HTERT RPE-1 (cell line): ENCODE data around the gene FAM131B.

Source experiments
- in situ Hi-C: fragments of 300-500 bp; cut with MboI; formaldehyde crosslinking; loops from 4 replicates; pipeline ENCODE4 v1.14.3; 2020; ENCODE audit warnings: low sequenced_read_pairs

FAM131B gene

DNA sequence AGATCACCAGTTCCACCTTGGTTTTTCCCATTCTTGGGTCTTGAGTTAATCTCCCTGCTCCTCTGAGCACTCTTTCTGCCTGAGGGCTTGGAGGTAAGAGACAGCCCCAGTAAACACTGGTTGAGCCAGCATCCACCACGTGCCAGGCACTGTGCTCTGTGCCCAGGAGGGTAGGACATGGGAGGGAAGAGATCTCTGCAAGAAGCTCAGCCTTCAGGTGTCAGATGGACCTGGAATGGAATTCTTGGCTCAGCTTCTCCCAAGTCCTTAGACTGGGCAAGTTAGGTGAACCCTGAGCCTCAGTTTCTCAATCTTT, 21.1 kb upstream of the FAM131B start:
- in situ Hi-C loops = no loop called here

GRCh38 chr7:143382791-143383641, 20.5 kb upstream of the FAM131B start:
- in situ Hi-C loops = no loop called here

DNA sequence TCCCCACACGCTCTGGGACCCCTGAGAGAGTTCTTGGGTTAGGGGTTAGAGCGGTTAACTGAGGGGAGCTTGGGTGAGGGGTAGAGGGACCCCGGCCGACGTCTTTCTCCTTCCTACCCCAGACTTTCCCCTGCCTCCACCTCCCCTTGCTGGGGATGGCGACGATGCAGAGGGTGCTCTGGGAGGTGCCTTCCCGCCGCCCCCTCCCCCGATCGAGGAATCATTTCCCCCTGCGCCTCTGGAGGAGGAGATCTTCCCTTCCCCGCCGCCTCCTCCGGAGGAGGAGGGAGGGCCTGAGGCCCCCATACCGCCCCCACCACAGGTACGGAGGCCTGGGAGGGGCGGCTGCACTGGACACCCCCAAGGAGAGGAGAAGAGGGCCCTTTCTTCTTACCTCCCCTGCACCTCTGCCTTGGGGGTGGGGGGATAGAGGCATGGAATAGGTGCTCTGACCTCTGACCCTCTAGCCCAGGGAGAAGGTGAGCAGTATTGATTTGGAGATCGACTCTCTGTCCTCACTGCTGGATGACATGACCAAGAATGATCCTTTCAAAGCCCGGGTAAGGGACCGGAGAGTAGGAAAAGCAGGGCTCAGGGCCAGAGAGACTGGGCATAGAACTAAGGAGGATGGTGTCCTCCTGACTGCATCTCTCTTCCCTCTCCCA, 19.7 kb upstream of the FAM131B start:
- in situ Hi-C loops = no loop called here

- in situ Hi-C loops = no loop called here
Measured at GRCh38 chr7:143381427-143382125, 19.1 kb upstream of the FAM131B start.

DNA sequence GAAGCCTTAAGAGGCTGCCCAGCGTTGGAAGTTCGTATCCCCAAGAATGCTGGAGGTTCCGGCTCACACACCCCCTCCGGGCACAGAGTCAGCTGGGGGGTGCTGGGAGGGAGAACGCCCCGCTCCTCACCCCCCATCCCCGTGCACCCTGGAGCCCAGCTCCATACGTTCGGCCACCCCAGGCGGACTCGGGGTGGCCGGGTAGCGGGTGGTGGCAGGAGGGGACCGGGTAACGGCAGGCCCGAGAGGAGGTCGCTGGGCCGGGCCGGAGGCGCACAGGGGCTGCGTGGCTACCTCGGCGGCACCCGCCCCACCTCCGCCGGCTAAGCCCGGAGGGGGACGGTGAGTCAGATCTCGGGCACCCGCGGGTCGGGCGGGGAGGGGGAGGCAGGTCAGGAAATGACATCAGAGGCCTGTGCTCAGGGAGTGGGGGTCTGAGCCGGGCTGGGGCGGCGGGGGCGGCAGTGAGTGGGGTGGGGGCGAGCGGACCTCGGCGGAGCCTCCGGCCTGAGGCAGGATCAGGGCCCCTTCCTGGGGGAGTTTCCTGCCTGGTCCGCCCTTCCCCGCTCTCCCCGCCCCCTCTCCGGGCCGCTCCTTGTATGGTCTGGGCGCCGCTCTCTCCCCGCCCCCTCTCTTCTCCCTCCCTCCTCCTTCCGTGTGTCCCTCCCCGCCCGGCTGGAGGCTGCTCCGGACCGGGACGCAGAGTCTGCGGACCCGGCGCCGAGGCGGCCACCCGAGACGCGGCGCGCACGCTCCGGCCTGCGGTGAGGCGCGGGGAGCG, 18.3 kb upstream of the FAM131B start, which contains the start of gene ZYX:
Gene ZYX (plus strand): TSS at position 700 of the 781 bp plus-strand sequence. CDS start 227 bp downstream, outside the sequence.
- in situ Hi-C loops = no loop called here

GRCh38 chr7:143380260-143380645, 17.7 kb upstream of the FAM131B start:
- in situ Hi-C loops = no loop called here

- in situ Hi-C loops = no loop called here
Measured at GRCh38 chr7:143379611-143380259, 17.2 kb upstream of the FAM131B start.

GRCh38 chr7:143376396-143376795, 13.9 kb upstream of the FAM131B start:
- in situ Hi-C loops = no loop called here

- in situ Hi-C loops = no loop called here
Measured at GRCh38 chr7:143375298-143376034, 13.0 kb upstream of the FAM131B start.

GRCh38 chr7:143374561-143374960, 12.0 kb upstream of the FAM131B start:
- in situ Hi-C loops = no loop called here

DNA sequence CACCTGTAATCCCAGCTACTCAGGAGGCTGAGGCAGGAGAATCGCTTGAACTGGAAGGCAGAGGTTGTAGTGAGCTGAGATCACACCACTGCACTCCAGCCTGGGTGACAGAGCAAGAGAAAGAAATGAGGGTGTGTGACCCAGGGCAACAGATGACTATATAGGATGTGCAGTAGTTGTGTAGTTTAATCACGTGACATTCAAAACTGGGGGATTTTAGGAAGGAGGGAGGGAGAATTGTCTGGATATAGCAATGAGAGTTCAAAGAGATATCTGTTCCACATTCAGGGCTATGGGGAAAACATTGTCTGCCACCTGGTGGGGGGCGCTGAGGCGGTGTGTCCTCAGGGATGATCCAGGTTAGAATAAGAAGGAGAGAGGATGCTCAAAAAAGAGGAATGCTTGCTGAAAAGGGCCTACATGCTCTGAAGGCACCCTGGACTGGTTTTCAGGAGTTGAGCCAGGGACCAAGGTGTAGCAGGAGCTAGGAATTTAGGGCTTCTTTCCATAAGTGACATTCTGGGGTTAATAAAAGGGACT, 10.8 kb upstream of the FAM131B start:
- in situ Hi-C loops = no loop called here

DNA sequence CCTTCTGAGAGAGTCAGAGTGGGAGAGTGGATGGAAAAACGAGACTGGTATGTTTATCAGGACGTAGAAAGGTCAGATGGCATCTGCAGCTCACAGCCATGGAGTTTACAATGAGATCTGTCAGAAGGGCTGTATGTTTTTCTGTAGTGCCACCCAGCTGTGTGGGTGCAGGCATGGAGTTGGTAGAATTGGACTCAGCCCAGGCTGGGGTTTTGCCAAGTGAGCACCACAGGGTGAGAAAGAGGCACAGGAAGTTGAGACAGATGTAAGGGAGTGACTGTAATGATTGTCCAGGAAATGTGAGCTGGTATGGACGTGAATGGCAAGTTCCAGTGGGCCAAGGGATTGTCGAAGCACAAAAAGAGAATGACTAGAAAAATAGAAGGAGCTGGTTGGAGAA, 9.6 kb upstream of the FAM131B start:
- in situ Hi-C loops = no loop called here

GRCh38 chr7:143369678-143370651, 7.5 kb upstream of the FAM131B start:
- in situ Hi-C loops = no loop called here

- in situ Hi-C loops = no loop called here
Measured at GRCh38 chr7:143368387-143368786, 5.9 kb upstream of the FAM131B start.

- in situ Hi-C loops = no loop called here
Measured at GRCh38 chr7:143367972-143368371, 5.5 kb upstream of the FAM131B start.

DNA sequence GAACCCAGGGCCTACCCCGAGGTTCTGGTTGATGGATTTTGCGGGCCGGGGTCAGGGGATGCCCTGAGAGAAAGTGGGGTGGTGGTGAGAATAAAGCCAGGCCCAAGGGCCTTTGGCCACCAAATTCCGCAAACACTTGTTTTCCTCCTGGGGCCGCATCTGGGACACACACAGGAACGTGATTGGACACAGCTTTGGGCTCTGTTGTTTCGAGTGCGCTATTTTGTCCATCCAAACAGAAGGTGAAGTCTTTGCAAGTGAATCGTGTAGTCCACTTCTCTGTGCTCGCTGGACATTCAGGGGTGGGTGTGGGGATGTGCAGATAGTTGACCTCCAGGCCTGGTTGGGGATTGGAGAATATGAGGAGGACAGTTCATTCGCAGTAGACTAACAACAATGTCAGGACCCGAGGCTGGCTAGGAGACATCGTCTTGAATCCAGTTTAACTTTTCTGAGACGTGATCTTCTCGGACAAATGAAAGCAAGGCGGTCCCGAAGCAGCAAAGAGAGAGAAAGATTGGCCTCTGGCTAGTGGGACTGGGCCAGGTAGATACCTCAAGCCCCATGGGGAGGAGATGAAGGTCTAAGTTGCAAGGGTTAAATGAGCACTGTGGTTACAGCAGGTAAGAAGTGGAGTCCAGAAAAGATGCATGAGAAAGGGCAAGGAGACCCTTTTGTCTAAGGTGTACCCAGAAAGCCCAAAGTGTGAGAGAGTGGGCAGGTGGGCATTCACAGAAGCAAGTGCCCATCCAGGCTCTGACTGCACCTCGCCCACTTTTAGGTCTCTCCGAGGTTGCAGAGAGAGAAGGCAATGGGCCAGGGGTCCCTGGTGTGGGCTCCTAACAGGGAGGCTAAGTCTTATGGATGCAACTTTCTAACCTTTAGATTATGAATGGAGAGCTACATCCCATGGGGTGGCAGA, 764 bp upstream of the FAM131B start:
- in situ Hi-C loops = no loop called here

DNA sequence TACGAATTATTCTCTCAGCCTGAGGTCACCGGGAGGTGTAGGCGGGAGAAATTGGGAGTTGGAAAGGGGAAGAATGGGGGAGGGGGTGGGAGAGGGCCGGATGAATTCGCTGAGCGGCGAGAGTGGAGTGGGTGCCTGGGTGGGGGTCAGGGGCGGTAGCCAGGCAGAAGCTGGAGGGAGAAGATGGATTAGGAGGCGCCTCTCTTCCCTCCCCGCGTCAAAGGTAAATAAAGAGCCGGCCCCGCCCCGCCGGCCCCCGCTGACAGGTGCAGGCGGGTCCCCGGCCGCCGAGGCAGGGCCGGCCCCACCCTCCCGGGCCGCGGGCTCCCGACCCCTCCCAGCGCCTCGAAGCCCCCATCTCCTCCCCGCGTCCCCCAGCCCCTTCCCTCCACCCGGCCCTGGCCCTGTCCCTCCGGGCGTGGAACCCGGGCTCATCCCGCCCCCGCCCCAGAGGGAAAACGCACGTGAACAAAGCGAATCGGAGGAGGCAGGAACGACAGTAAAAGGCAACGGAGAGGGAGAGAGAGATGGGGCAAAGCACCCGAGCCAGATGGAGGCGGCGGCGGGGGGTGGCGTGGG, 872 bp downstream of the FAM131B start:
- in situ Hi-C loops = no loop called here
